ENCODE results near the gene BNIP5.

DNA sequence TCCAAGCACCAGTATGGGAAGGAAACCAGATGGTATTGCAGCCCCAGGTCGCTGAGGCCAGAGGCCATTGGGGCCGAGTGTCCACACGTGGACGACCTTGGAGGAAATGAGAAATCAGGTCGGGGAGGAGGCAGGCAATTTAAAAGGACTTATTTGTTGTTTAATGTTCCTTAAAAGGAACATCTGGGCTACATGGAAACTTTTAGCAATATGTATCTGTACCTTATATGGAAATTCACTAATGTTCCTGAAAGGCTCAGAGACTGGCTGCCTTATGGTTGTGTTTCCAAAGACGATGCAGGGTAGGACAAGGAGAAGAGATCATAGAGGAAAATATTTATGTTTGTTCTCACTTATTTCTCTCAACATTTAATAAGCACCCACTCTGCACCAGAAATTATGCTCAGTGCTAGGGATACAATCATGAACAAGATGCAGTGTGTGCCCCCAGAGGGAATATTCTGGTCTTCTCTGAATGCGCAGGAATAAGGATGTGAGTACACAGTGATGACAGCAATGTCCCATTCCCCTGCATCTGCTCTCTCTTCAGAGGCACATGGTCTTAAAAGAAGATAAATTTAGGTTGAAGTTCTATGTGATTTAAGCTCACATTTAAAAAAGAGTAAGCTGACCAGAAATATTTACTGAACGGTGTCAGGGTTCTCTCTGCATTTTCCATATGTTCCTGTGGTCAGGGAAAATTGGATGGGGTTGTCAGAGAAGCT is 3.4 kb downstream of the BNIP5 start:
- TF ChIP-seq POLR2AphosphoS5 (IDR thresholded peaks at IDR 0.05; ENCODE audit: borderline replicate concordance, low read depth, low read length) (no peak), EZH2 (IDR thresholded peaks at IDR 0.05) (no peak), FOXP2 (optimal IDR thresholded peaks at IDR 0.05; ENCODE audit: control extremely low read depth, extremely low read length, insufficient read depth) (no peak)
